Right hindlimb (tissue), 1 donor: ENCODE results near the gene GLS.
"Not testable (repeated sequence)": the region's sequence is repeated elsewhere in the genome, so short reads cannot be mapped to it uniquely, and the experiment has no call there.

Experiments used
- DNase-seq: peaks from one replicate; pipeline ENCODE4 v3.0.0-alpha.2; 2018

Gene GLS

DNA sequence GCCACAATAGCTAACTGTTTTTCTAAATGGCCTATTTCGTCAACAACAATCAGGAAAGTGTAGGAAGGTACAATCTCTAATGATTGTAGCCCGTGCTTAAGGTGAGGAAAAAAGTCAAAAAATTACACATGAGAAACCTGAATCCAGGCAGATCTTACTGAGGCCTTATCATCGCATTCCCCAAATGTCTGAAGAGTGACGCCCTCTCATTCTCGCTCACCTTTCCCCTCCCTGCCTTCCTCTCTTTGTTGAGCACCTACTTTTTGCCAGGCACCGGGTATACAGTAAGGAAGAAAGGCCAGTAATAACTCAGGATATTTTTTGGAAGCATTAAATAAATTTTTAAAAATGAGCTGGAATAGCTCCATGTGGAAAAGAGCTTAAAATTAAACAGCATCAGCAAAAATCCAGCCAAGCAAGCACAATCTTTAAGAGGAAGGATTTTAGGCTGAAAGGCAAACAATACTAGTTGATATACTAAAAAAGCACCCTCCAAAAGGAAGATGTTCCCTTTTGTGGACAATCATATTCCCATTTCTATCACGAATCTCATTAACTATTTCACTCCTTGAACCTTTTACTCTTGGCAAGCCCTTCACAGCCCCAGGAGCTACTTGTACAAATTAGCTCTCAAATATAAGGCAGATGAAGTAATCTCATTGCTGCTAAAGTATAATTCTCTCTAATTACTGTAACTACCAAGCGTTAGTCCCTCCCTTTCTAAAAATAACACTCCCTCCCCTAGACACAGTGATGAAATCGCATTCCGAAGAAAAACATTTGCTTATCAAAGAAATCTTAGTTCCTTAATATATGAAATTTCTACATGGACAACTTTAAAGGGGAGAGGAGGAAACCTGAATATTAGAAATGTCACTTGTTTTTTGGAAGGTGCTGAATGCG, 93.4 kb downstream of the GLS start:
- DNase-seq, result no peak

DNA sequence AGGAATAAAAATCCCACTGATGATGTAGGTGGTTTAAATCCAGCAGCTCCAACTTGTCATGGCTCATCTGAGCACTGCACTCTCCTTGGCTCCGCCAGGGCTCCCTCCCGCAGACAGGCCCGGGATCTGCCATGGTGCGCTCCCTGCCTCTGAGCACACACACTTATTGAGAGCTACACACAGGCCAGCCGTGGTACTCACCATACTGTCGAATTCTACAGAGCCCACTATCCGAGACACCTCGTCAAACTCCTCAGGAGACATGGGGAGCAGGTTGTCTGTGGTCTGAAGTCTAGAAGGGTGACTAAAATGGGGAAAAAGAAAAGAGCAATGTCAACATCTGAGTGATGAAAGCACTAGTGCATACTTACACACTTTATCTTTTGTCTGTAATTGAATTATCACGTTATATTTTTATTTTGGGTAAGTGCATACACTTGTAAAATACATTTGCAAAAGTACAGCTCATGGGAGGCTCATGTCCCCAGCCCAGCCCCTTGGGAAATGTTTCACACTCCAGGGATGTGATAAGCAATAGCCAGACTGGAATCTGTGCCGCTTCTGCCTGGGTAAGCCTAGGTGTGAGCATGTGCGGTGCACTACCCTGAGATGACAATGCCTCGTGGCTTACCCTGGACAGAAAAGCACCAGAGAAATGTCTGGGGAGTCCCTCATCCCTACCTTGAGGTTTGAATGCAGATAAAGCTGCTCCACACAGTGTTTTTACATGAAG, 94.2 kb downstream of the GLS start:
- DNase-seq, result no peak

- no peak for DNase-seq
These were observed 95.9 kb downstream of the GLS start for GRCh38 chr2:190976521-190976920.

DNA sequence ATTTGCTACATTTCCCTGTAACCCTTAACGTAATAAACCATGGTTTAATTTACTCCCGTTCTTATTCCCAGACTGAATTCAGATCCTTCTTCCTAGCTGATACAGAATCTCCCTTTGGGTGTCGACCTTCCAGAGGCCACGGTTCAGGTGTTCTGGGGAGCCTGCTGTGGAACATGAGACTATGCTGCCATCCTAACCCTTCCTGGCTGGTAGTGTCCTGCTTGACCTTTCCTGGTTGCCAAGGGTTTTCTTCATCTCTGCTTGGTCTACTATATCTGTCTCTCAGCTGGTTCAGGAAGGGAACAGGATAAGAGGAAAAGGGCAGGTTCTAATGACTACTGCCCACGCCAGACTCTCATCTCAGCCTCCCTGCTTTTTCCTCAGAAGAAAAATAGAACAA, 96.9 kb downstream of the GLS start:
- no peak for DNase-seq

DNA sequence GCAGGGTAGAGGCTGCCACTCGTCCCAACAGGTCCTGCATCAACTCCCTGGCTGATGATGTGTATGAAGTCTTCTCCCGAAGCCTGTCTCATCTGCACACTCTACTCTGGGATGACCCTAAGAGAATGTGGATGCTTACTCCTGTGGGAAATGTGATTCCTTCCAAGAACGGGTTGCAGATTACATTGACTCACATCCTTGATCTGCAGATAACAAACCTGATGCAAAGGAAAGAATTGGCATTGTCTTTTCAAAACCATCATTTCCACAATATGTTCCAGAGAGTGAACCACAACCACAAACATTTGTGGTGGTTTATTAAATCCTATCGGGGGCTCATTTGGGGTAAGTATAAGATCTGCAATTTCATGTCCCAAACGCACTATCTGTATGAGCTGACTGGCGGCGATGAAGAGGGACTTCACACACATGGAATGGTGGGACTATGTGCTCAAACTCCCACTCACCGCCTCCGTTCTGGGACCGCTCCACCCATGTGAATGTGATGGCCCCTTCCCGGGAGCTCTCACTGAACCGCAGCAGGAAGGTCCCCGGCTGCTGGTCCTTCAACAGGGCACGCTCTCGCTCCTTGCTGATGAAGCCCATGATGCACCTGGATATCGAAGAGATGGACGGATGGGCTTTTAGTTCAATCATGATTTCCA, 97.9 kb downstream of the GLS start:
- DNase-seq, result no peak

- DNase-seq, result peak; percentile 73
These were observed 99.4 kb downstream of the GLS start for GRCh38 chr2:190979906-190980629.

GRCh38 chr2:190980630-190981209, 100.1 kb downstream of the GLS start:
- no peak for DNase-seq

DNA sequence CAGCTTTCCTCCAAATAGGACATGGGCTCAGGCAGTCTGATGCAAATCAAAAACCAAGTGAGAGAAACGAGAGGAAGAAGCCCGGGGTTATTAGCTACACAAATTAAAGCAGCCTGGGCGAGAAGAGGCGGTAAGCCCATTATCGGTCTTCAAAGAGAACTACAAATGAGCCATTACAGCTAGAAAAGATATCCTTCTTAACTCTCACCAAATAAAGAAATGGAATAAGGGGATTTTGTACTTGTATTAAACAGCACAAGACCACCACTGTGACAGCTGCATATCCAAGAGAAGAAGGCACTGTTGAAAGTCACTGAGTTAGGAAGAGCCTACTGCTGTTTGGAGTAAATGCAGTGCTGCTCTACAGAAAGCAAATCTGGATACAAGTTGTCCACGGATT, 100.7 kb downstream of the GLS start:
- DNase-seq, result no peak

- DNase-seq, result no peak
These were observed 101.1 kb downstream of the GLS start for GRCh38 chr2:190981733-190982132.

GRCh38 chr2:190982262-190983034, 101.8 kb downstream of the GLS start:
- DNase-seq, result no peak

- DNase-seq, result no peak
These were observed 104.0 kb downstream of the GLS start for GRCh38 chr2:190984595-190984994.

DNA sequence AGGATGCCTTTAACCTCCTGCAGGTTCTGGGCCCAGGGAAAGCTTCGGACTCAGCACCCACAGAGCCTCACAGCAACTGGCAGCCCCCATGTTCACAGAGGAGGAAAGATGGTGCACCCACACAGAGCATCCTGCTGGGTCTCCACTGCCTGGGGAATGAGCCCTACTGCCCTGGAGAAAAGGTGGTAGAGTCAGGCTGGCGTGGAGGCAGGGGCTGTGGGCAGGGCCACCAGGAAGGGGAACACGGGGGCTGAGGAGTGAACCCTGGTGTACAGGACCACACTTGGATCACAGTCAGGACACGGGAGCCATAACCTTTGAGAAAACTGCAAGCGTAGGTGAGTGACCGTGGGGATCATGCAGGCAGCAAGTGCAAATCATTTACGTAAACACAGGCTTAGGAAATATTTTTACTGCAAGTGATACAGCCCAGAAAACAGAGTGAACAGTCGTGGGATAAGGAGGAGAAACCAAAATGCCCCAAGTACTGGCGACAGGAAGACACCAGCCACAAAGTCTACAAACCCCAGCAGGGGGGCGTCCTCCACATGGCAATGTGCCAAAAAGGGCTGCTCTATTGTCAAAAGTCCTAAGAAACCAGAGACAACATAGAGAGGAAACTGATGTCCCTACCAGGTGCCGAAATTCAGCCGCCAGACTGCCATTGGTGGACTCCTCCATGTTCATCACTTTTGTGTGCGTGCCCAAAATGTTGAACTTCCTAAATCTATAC, 105.8 kb downstream of the GLS start:
- DNase-seq, result no peak

DNA sequence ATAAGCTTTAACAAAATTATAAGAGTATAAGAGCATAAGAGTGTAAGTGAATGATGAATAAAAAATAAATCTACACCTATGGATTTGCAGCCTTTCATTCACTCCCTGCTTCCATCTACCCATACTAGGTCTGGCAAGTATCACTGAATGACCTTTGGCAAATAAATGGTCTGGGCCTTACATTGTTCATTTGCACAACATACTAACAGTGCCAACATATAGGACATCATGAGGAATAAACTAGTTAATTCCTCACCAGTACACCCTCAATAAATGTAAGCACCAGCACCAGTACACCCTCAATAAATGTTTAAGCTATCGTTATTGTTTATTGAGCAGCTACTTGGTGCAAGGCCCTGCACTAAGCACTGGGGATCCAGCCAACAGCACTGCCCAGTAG, 106.5 kb downstream of the GLS start:
- DNase-seq, result no peak

DNA sequence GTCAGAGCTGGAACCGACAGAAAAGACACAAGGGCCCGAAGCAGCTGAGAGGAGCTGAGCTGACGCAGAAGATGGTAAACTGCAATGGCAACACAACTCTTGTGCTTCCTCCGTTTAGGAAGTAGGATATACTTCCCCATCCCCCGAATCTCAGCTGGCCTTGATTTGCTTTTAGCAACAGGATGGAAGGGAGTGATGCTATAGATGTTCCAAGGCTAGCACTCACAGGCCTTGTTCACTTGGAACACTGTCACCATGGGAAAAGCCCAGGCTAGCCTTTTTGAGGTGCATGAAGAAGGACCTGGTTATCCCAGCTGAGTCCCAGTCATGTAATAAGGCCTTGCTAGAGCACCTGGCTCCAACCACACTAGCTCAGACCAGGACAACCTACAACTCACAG, 107.3 kb downstream of the GLS start:
- no peak for DNase-seq

GRCh38 chr2:190988910-190989309, 108.3 kb downstream of the GLS start:
- no peak for DNase-seq

GRCh38 chr2:190990132-190990531, 109.5 kb downstream of the GLS start:
- peak; percentile 24 for DNase-seq

GRCh38 chr2:190993292-190993643, 112.6 kb downstream of the GLS start:
- DNase-seq, result no peak

- DNase-seq, result no peak
These were observed 113.5 kb downstream of the GLS start for GRCh38 chr2:190994148-190994547.

- not testable (repeated sequence) for DNase-seq
These were observed 114.7 kb downstream of the GLS start for GRCh38 chr2:190995315-190995714.

DNA sequence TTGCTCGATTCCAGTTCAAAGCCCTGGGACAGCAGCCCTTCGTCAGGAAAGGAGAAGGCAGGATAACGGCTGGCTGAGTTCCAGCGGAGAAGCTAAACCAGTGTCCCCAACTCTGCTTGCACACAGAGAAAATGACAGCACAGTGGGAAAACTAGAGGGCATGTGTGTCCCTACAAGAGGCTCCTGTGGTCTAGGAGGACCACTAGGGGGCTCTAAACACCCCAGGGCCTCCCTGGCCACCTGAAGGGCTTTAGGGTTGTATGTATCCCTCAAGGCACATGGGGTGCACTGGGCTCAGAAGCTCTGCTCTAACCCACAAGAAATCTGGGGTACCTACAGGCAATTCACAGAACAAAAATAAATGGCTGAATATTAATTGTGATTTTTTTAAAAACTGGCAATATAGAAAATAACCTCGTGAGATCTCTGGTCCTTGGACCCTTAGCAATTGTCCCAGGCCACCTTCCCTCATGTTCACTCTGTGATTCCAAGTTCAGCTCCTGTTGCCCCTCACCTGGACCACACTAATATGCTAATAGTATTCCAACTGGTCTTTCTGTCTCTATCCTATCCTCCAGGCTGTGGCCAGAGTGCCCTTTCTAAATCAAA, 115.8 kb downstream of the GLS start:
- no peak for DNase-seq

- DNase-seq, result no peak
These were observed 116.3 kb downstream of the GLS start for GRCh38 chr2:190996947-190997346.
